ENCODE results near the gene FILIP1.

The FILIP1 gene

DNA sequence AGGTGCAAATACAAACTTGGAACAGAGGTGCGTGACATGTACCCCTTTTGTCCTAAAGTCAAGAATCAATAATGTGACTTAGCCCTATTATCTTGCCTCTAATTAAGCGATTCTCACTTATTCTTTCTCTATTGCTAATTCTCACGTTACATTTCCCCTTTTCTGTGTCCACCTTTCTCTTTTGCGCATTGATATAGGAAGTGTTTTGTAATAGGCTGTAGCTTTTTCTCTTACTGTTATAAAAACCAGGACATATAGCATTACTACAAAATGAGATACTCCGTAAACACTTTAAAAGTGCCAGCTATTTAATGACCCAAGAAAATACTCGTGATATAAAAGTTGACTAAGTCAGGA, 208.3 kb downstream of the FILIP1 start:
- no peak for DNase-seq

DNA sequence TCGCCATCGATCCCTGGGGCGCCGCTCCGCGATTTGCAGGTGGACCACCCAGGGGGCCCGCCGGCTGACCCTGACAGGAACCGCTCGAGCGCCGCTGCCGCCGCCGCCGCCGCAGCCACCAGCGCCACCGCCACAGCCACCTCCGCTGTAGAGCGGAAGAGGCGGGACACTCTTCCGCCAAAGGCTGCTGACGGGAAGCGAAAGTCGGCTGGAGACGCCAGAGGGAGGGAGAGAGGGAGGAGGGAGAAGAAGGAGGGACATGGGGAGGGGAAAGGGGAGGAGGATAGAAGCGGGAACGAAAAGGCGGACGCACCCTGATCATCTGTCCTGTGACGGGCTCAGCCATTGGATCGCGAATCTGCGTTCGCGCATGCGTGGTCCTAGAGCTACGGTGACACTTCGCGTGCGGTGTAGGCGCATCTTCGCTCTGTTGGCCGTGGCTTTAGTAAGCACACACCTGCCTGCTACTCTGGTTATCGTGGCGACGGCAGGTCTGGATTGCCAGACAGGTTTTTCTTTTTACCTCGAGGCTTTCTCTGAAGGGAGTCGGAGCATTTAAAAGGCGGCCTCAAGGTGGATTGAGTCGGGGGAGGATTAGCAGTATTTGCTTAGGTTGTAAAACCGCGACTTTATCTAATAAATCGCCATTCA, 208.8 kb downstream of the FILIP1 start, which contains the start of gene TMEM30A:
Gene TMEM30A, minus strand, starts transcription at position 161 of the 651 bp plus-strand sequence. Its CDS starts 154 bp downstream, at position 7.
- DNase-seq = peak; percentile 86

DNA sequence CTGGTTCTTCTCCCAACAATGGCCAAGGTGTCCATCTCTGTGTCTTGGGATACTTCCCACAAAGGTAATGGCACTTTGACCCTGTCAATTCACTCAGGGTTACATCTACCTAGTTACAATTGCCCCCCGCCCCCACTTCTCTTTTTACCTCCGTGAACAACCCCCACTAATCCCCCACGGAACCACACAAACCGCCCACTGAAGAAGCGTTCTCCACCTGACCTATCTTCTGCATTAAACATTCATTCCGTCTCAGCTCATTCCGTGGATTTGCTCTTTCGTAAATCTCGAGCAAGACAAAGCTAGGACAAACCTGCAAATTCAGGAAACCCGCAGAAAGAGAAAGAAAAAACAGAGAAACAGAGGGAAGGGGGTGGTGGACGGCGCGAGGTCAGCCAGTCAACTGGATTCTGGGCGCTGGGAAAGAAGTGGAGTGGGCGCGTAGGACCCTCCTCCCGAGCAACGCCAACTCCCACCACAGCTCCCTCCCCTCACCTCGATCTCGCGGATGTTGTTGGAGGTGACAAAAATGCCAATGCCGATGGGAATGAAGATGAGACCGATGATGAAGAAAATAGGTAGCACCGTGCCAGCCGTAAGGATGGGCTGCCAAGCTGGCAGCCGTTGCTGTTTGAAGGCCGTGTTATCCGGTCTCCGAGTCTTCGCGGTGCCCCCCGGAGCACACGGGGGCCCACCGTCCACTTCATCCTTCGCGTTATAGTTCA, 209.5 kb downstream of the FILIP1 start:
- no peak for DNase-seq

DNA sequence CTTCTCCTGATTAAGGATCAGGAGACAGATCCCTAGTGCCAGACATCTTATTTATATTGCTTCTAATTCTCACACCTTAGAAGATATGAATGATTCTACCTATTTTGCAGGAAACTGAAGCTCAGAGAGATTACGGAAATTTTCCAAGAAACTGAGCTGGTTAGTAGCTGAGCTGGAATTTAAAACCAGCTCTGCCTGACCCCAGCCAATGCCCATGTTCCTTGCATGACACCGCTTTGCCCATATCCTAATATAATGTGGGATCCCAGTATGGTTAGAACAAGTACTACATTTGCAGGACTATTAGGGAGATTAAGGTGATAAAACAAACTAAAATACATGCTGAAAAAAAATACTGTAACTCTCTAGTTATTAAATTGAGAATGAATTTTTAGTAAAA, 210.9 kb downstream of the FILIP1 start:
- no peak for DNase-seq

DNA sequence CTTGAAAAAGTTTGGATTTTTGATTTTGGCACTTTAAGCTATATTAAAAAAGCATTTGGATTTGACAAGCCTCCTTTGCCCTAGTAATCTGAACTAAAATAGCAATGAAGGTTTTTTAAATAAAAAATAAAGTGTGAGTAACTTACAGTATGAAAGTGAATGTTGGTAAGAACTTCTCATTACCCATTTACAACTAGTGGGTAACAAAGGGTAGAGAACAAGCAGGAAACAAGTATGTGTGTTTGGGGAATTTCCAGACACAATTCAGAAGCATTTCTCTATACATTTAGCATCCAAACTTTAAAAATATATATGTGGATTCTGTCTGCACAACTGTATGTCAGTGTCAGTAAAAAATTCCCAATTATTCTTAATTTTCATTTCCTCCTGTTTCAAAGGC, 211.9 kb downstream of the FILIP1 start:
- DNase-seq = no peak

DNA sequence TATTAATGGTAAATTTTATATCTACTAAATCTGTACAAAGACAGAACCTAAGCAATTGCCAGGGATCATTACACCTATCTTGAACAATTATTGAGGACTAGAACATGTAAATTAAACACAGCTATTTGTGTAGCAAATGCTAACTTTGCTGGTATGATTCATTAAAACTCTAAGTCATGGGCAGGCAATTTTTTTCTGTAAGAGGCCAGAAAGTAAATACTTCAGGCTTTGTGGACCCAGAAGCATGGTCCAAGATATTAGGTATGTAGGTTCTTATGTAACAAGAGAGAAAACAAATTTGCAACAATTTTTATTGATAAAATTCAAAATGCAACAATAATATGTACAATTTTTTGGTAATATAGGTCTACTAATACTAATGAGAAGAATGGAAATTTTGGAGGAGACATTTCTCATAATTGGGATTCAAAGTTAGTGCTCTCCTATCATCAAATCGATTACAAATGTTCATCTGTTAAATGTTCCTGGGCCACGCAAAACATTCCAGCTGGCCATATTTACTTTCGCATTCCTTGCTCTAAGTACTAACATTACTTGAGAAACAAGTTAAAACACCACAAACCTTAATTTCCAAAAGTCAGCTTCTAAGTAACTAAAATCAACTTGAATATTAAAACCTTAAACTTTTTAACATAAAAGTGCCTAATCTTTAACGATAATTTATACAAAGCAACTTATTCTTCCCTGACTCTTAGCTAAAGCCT, 213.3 kb downstream of the FILIP1 start:
- DNase-seq = no peak

DNA sequence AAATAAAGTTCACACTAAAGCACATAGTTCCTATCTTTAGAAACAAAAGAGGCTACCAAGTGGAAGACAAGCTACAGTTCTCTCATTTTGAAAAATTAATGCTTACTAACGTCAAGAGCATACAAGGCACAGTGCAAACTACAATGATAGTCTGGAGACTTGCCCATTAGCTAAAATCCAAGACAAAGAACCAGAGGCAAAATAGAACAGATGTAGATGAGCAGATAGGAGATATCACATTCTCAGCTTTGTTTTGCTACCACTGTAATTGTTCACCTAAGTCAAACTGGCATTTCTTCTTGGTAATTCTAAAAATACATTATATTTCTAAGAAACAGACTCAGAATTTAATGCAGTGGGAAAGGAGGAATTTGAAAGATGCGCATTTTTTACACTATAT, 214.2 kb downstream of the FILIP1 start:
- DNase-seq = no peak

DNA sequence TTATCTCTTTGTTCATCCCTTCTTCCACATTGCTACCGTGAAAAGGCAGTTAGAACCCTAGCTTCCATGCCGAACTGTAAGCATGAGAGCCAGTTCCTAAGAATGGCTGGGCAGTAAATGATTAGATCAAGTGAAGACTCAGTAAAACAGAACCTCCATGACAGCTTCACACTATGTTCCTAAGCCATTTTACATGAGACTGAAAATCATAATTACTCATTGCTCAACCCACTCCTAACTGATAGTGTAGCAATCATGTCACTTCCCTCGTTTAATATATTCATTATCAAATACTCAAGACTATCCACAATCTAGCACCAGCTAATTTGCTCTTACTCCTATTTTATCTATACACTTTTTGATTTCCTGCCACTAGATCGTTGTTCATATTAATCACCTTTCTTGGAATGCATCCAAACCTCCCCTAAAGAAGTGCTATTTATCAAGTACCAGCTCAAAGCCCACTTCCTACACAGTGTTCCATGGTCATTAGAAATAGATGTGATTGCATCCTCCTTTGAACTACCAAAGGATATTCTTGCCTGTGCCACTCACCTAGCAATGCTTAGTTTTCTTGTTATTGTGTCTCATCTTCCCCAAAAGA, 215.0 kb downstream of the FILIP1 start:
- no peak for DNase-seq

DNA sequence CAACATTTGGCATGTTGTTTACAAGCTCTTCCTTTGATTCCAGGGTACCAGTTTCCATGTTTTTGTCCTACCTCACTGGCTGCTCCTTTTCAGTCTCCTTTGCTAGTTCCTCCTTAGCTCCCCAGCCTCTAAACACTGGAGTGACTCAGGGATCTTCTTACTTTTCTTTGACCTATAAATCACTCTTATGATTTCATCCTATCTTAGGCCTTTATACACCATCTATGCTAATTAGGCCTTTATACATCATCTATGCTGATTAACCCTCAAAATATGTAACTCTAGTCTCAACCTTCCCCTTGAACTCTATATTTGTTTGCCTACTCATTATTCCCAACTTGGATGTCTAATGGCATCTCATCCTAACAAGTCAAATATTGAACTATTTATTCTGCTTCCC, 218.5 kb downstream of the FILIP1 start:
- peak; percentile 22 for DNase-seq

DNA sequence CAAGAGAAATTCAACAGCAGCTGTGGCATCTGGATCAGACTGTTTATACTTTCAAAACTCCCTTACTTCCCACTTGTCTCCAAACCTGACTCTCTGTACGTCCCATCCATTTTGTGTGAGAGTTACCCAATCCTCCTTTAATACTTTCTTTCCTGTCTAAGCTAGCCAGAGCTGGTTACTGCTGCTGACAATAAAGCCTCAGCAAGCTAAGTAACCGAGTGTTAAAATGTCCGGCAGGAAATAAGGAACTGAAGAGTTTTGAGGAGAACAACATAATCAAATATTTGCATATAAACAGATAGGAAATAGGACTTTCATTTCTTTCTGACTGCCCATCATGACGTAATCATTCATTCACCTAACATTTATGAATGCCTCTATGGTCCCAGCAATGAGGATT, 220.6 kb downstream of the FILIP1 start:
- DNase-seq = no peak

DNA sequence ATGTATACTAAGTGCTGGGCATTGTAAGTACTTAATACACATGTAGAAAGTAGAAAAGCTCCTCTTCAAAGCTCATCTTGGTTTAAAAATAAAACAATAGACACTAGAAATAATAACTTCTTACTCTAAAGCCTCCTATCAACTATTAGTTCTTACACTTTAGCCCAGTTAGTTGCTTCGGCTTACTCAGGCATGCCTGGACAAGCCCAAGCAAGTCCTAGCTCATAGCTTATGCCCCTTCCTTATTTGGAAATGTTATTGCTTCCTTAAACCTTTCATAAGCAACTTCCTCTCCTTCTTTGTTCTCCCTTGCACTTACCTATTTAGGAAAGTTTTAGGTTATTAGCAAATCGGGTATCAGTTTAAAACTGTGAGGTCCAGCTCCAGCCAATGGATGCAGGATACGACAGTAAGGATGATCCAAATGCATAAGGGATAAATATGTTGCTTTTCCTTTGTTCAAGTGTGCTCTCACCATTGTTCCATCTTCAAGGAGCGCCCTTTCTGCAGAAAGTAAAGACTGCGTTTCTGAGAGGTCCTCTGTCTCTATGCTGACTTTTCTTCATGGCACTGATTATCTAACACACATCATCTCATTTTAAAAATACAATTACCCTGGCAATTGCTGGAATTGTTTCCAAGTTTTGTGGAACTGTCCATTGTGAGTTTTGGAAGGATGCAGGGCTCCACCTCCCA, 221.3 kb downstream of the FILIP1 start:
- no peak for DNase-seq

DNA sequence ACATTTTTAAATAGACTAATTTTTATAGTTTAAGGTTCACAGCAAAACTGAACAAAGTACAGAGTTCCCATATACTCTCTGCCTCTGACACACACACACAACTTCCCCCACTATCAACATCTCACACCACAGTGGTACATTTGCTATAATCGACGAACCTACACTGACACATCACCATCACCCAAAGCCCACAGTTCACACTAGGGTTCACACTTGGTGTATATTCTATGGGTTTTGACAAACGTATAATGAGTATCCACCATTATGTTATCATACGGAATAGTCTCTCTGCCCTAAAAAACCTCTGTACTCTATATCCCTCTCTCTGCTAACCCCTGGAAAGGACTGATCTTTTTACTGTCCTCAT, 224.6 kb downstream of the FILIP1 start:
- DNase-seq = no peak

DNA sequence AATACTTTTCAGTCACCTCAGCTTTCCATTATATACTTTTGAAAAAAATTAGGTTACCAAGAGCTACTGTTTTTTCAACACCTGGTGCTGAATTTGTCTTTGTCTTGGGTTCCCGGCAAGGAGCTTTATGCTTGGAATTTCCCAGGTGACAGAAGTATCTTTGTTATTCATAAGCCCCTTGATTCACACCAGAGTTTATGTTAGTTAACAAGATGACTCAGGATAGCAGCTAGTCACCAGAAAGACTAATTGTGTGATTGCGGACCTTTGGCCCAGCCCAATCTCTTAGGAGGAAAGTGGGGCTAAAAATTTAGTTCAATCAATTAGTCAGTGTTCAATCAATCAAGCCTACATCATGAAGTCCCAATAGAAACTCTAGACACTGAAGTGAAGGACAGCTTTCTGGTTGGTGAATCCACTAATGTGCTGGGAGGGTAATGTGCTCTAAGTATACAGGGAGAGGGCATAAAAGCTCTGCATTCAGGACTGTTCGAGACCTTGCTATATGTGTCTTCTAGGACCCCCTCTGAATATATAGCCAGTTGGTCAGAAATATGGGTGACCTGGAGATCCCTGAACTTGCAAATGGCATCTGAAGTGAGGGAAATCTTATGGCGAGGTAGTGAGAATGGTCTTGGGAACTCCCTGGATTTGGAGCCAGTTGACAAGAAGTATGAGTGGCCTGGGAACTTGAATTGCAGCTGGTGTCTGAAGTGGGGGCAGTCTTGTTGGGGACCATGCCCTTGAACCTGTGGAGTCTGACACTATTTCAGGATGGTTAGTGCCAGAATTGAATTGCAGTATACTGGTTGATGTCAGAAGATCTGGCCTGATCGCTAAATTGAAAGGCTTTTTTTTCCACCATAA, 225.2 kb downstream of the FILIP1 start:
- no peak for DNase-seq

DNA sequence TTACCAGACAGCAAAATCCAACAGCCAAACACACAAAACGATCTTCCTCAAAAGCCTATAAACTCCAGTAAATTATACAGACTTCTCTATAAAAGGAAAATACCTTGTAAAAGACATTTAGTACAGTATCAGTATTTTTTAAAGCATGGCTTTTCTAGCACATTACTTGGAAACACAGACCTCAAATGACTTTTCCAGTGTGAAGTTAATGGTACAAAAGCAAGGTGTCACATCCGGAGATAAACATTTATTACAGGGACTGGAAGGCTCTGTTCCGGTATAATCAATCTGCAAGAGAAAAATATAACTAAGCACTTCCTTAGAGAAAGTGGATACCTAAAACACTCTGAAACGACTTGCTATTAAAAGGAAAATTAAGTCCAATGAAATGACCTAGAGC, 226.1 kb downstream of the FILIP1 start:
- no peak for DNase-seq

DNA sequence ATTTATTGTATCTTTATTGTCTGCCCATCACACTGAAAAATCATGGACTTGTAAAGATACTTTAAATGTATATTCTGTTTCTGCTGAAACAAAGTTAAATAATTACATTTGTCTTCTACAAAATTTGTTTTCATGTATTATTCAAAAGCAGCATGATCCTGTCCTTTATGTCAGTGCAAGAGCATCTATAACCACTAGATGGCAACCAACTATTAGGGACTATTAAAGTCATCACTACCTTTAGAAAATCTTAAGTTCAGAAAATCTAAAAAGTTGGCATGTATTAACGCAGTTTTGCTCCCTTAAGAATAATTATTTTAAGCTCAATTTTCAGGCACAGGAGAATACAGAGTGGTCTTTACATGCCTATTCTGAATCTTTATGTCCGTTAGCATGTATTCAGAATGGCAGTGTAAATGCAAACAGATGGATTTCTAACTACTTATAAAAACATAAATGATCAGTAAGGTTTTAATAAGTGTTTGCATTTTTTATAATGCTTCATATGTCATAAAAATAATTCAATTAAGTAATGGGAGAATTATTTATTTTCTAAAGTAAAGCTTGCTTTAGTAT, 226.8 kb downstream of the FILIP1 start:
- DNase-seq = no peak

DNA sequence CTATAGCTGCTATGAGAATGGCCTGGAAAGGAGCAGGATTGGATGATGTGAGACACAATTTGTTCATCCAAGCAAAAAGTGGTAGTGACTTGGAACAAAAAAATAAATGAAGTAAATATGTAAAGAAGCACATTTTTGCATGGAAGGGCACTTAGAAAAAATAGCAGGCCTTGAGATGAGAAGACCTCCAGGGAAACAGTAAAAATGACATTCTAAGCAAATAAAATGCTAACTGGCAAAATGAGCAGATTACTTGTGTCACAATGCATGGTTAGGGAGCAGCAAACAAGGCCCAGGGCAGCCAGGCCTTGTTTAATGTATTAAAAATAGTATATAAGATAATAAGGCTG, 230.2 kb downstream of the FILIP1 start:
- DNase-seq = no peak

DNA sequence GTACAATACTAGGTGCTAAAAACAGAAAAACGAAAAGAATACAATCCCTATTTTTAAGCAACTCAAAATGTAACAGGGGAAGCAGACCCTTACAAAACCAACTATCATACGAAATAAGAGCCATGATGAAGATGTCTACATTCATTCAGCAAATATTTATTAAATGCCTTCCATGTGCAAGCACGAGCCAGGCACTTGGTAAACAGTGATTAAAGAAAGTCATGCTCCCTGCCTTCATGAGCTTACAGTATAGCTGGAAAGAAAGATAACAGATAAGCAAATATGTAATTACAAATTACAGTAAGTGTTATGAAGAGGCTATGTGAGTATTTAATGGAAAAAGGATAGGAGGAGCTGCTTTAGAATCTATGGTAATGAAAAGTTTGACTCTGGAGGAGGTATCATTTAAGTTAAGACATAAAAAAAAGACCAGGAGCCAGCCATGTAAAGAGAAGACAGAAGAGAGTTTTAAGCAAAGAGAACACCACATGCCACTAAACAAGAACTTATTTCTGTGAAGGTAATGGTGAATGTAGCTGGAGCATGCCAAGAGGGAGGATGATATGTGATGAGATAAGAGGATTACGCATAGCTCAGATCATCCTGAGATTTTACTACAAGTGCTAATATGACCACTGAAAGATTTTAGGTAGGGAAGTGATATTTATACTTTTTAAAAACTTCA, 230.7 kb downstream of the FILIP1 start:
- no peak for DNase-seq

DNA sequence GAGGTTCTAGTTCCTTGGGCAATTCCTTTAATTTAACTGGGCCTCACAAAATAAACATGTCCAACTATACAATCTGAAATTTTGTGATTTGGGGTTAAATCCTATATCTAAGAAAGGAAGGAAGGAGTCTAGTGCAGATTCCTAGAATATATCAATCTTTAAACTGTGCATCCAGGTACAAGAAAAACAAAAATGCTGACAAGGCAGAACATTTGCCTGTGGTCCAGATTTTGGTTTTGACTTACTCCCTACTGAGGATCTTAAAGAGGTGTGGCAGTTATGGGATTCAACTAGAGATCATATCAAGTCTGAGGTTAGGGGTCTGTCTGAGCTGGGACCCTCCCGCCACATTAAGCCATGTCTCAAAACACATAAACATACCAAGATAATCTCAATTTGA, 232.3 kb downstream of the FILIP1 start:
- no peak for DNase-seq

DNA sequence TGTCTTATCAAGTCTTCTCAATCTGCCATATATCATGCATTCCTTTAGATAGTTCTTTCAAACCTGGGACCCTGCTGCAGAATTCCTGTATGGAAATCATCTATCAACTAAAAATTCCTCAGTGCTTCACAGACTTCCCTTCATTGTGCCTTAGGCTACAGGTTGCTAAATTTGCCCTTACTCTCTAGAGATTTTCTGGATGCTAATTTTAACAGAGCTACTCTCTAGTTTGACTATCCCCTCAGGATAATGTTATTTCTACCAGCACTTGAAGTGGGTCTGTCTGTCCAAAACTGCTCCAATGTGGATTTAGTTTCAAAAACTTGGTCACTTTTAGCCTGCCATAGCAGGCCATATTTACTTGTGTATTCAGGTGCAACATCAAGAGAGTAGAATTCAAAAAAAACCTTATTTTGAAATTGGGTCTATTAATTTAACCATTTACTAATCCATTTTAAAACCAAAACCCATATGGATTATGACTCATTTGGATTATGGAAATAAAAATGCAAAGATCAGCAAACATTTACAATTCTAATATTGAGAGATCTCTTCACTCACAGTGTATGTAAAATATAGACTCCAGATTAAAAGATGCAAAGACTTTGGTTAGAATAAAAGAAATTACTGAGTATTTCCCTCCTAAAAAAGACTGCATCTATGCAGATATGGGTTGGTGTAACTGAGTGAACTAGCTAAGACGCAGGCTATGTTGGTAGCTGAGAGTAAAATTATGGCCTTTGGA, 236.1 kb downstream of the FILIP1 start:
- DNase-seq = no peak

DNA sequence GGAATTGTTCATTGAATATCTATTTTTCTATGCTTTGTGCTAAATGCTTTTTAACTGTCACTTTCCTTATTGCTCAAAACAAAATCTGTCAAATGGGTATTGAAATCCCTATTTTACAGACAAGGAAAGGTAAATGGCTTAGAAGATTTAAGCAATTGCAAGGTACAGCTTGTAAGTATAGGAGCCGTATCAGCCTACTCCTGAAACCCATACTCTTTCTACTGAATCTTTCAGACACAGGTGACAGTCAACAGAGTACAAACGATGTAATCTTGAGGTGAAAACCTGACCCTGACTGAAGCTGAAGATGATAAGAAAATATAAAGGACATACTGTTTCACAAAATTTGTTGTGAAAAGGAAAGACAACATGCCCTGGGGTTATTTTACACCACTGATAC, 243.0 kb downstream of the FILIP1 start:
- no peak for DNase-seq

DNA sequence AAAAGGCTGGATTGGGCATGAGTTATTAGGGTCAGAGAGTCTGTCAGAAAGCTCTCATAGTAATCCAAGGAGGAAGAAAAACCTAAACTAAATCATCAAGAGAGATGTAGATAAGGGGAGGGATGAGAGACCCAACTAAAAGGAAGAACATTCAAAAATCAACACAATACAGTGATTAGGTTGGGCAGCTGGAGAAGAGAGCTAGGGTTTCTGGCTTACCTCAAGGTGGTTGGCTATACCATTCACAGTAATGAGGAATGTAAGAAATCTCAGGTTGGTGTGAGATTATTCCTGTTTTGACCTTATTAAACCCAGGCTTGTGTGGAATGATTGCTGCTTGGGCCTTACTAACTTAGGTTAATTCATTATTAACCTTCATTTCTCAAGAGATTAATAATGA, 243.8 kb downstream of the FILIP1 start:
- DNase-seq = no peak
